AG09309 (cell line): Measurements from ENCODE around the gene C14orf132.

Source experiments
- DNase-seq: peaks from one replicate; pipeline ENCODE4 v3.0.0-alpha.2; 2010; ENCODE audit warnings: low read depth
- H3K4me3 ChIP-seq: 2 replicates; pipeline ENCODE4 v1.5.1; 2011; ENCODE audit warnings: mild to moderate bottlenecking, low read depth, low read length, moderate library complexity; ENCODE audit not compliant: control insufficient read depth
- TF ChIP-seq, protein P1 (sequence below): IDR thresholded peaks from 2 replicates; pipeline ENCODE4 v1.5.1; 2011; ENCODE audit warnings: mild to moderate bottlenecking, low read depth, low read length, inconsistent platforms; ENCODE audit not compliant: insufficient read depth, control insufficient read depth; ENCODE audit errors: missing control alignments

Gene C14orf132

GRCh38 chr14:96091941-96092411 is 52.8 kb downstream of the C14orf132 start:
- no peak for DNase-seq
- H3K4me3 ChIP-seq, result no peak overlapping the region
- TF ChIP-seq, protein P1, sequence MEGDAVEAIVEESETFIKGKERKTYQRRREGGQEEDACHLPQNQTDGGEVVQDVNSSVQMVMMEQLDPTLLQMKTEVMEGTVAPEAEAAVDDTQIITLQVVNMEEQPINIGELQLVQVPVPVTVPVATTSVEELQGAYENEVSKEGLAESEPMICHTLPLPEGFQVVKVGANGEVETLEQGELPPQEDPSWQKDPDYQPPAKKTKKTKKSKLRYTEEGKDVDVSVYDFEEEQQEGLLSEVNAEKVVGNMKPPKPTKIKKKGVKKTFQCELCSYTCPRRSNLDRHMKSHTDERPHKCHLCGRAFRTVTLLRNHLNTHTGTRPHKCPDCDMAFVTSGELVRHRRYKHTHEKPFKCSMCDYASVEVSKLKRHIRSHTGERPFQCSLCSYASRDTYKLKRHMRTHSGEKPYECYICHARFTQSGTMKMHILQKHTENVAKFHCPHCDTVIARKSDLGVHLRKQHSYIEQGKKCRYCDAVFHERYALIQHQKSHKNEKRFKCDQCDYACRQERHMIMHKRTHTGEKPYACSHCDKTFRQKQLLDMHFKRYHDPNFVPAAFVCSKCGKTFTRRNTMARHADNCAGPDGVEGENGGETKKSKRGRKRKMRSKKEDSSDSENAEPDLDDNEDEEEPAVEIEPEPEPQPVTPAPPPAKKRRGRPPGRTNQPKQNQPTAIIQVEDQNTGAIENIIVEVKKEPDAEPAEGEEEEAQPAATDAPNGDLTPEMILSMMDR, result no peak

DNA sequence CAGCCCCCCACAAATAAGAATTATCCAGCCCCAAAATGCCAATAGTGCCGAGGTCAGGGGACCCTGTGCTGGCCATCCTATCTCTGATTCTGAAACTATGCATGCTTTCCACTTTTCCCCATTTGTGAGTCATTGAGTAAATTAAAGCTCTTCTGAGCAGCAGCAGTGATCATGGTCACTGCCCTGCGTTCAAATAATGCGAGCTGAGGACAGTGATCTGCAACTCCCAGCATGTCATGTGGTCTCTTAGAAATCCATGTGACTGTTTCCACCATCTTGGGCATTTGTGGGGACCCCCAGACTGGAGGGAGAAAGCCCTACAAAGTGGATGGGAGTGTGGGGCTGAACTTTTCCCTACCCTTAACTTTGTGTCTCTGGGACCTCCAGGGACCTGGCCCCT is 53.8 kb downstream of the C14orf132 start:
- no peak overlapping the region for H3K4me3 ChIP-seq
- DNase-seq, result no peak
- TF ChIP-seq, protein P1, result no peak

- TF ChIP-seq, protein P1, result no peak
- no peak for DNase-seq
- no peak overlapping the region for H3K4me3 ChIP-seq
These were observed 55.0 kb downstream of the C14orf132 start for GRCh38 chr14:96094211-96094610.

GRCh38 chr14:96094656-96095055 is 55.5 kb downstream of the C14orf132 start:
- TF ChIP-seq, protein P1, result no peak
- no peak for DNase-seq
- no peak overlapping the region for H3K4me3 ChIP-seq

DNA sequence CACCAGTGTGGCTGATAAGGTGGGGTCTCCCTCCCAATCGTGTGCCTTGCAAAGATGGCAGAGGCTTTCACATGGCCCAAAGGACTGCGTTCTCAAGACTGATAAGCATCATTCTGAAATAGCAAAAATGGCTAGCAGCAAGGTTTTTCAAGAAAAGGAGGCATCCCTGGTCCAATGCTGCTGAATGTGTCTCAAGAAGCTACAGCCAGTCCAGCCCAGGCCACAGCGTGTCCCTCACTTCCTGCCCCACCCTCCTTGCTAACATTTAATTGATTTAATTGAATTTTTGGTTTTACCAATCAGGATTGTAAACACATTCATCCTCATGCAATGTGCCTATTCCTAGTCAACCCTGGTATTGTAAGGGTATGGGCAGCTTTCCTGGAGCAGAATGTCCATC is 55.9 kb downstream of the C14orf132 start:
- no peak for DNase-seq
- TF ChIP-seq, protein P1, result no peak
- H3K4me3 ChIP-seq, result no peak overlapping the region

GRCh38 chr14:96095581-96096476 is 56.7 kb downstream of the C14orf132 start:
- no peak overlapping the region for H3K4me3 ChIP-seq
- TF ChIP-seq, protein P1, result no peak
- no peak for DNase-seq
